GM23338 (cell line): ENCODE data around the gene CTDP1. TPM values are rescaled to one million over a fixed set of nuclear protein-coding genes. Genes with fewer than 3 reads are reported as not detected.

Experiments used
- ATAC-seq: fragments of 200-7000 bp; cut with Tn5 transposase; 3 replicates; pipeline ENCODE4 v1.9.1; 2020
- DNase-seq: peaks from one replicate; pipeline ENCODE4 v3.0.0-alpha.2; 2015; ENCODE audit warnings: low spot score
- H2AFZ ChIP-seq: fragments of 200-600 bp; sonication (generic); 2 replicates; pipeline ENCODE4 v1.8.0; 2016; ENCODE audit warnings: antibody characterized with exemption, mild to moderate bottlenecking, moderate library complexity
- H3F3A ChIP-seq: fragments of 200-600 bp; sonication (generic); replicated peaks from 2 replicates; pipeline ENCODE4 v1.8.0; 2017; ENCODE audit warnings: antibody characterized with exemption, mixed run types, low read depth
- H3K27ac ChIP-seq: fragments of 200-600 bp; sonication (generic); 2 replicates; pipeline ENCODE4 v1.6.1; 2016; ENCODE audit warnings: low read depth
- H3K27me3 ChIP-seq: fragments of 200-600 bp; sonication (generic); 2 replicates; pipeline ENCODE4 v1.8.0; 2016; ENCODE audit warnings: mild to moderate bottlenecking, mixed run types, moderate library complexity; ENCODE audit not compliant: insufficient read depth
- H3K36me3 ChIP-seq: fragments of 200-600 bp; sonication (generic); 2 replicates; pipeline ENCODE4 v1.8.0; 2016; ENCODE audit warnings: mild to moderate bottlenecking; ENCODE audit not compliant: insufficient read depth
- H3K4me1 ChIP-seq: fragments of 200-600 bp; sonication (generic); 2 replicates; pipeline ENCODE4 v1.8.0; 2016; ENCODE audit warnings: mild to moderate bottlenecking, moderate library complexity; ENCODE audit not compliant: insufficient read depth
- H3K4me2 ChIP-seq: fragments of 200-600 bp; sonication (generic); 2 replicates; pipeline ENCODE4 v1.7.1; 2017; ENCODE audit warnings: mixed run types
- H3K4me3 ChIP-seq: fragments of 200-600 bp; sonication (generic); 2 replicates; pipeline ENCODE4 v1.6.1; 2016; ENCODE audit warnings: mixed run types
- H3K79me2 ChIP-seq: fragments of 200-600 bp; sonication (generic); replicated peaks from 2 replicates; pipeline ENCODE4 v1.8.0; 2017; ENCODE audit warnings: mild to moderate bottlenecking; ENCODE audit not compliant: insufficient read depth
- H3K9me2 ChIP-seq: fragments of 200-600 bp; sonication (generic); 2 replicates; pipeline ENCODE4 v1.8.0; 2017; ENCODE audit not compliant: insufficient read depth
- H4K20me1 ChIP-seq: fragments of 200-600 bp; sonication (generic); replicated peaks from 2 replicates; pipeline ENCODE4 v1.8.0; 2017; ENCODE audit warnings: mild to moderate bottlenecking; ENCODE audit not compliant: insufficient read depth
- H3K27ac Mint-ChIP-seq: 2 replicates; pipeline ENCODE4 v1.8.0; 2020; ENCODE audit warnings: inconsistent platforms, mild to moderate bottlenecking, moderate library complexity, mixed read lengths
- H3K27me3 Mint-ChIP-seq: 3 replicates; pipeline ENCODE4 v1.8.0; 2022; ENCODE audit warnings: low read depth, mild to moderate bottlenecking, moderate library complexity, mixed read lengths, inconsistent platforms; ENCODE audit not compliant: insufficient read depth, poor library complexity
- H3K36me3 Mint-ChIP-seq: 3 replicates; pipeline ENCODE4 v1.8.0; 2021; ENCODE audit warnings: low read depth, mild to moderate bottlenecking, inconsistent platforms, moderate library complexity, mixed read lengths
- H3K4me1 Mint-ChIP-seq: 3 replicates; pipeline ENCODE4 v1.8.0; 2020; ENCODE audit warnings: mild to moderate bottlenecking, inconsistent platforms, mixed read lengths
- H3K4me3 Mint-ChIP-seq: 3 replicates; pipeline ENCODE4 v1.8.0; 2021; ENCODE audit warnings: moderate library complexity, mild to moderate bottlenecking, inconsistent platforms, mixed read lengths
- H3K9me3 Mint-ChIP-seq: 3 replicates; pipeline ENCODE4 v1.8.0; 2020; ENCODE audit warnings: moderate library complexity, mild to moderate bottlenecking, inconsistent platforms, mixed read lengths
- CREB1 ChIP-seq: fragments of 250-450 bp; sonication (Bioruptor Pico); IDR thresholded peaks from 2 replicates; pipeline ENCODE4 v1.5.0; 2020; ENCODE audit warnings: low read depth, mild to moderate bottlenecking, moderate library complexity
- CTCF ChIP-seq, 2 experiments: fragments of 200-600 bp in 1 of 2; sonication (generic) in 1 of 2; conservative IDR thresholded peaks; 2 replicates each; pipeline versions ENCODE4 v1.5.1 to v1.6.1; 2016 to 2017; ENCODE audit warnings: antibody characterized with exemption in 2 of 2, low read depth in 2 of 2, mild to moderate bottlenecking in 2 of 2, moderate library complexity in 1 of 2
- ETS1 ChIP-seq: IDR thresholded peaks from 2 replicates; pipeline ENCODE4 v1.6.1; 2016; ENCODE audit warnings: antibody characterized with exemption
- EZH2 ChIP-seq: fragments of 200-600 bp; sonication (generic); IDR thresholded peaks from one replicate; pipeline ENCODE4 v1.8.0; 2017; ENCODE audit warnings: antibody characterized with exemption, mild to moderate bottlenecking, low read depth; ENCODE audit not compliant: unreplicated experiment
- EZH2phosphoT487 ChIP-seq: fragments of 200-600 bp; sonication (generic); IDR thresholded peaks from one replicate; pipeline ENCODE4 v1.8.1; 2018; ENCODE audit warnings: antibody characterized with exemption; ENCODE audit not compliant: unreplicated experiment
- JUNB ChIP-seq: IDR thresholded peaks from one replicate; pipeline ENCODE4 v1.6.1; 2016; ENCODE audit warnings: antibody characterized with exemption; ENCODE audit not compliant: unreplicated experiment
- NANOG ChIP-seq: IDR thresholded peaks from 2 replicates; pipeline ENCODE4 v1.6.1; 2016; ENCODE audit warnings: antibody characterized with exemption, borderline replicate concordance
- POLR2AphosphoS5 ChIP-seq: IDR thresholded peaks from 2 replicates; pipeline ENCODE4 v1.6.1; 2016; ENCODE audit warnings: antibody characterized with exemption, low read depth
- STAT1 ChIP-seq: IDR thresholded peaks from one replicate; pipeline ENCODE4 v1.6.1; 2016; ENCODE audit warnings: antibody characterized with exemption; ENCODE audit not compliant: unreplicated experiment
- ZNF114 ChIP-seq: fragments of 250-450 bp; sonication (Bioruptor Pico); IDR thresholded peaks from 2 replicates; pipeline ENCODE4 v1.5.0; 2020; ENCODE audit warnings: mild to moderate bottlenecking, moderate library complexity
- ZNF331 ChIP-seq: fragments of 250-450 bp; sonication (Bioruptor Pico); IDR thresholded peaks from 2 replicates; pipeline ENCODE4 v1.5.0; 2020; ENCODE audit warnings: low read depth, mild to moderate bottlenecking, moderate library complexity
- ZNF462 ChIP-seq: fragments of 250-450 bp; sonication (Bioruptor Pico); IDR thresholded peaks from 2 replicates; pipeline ENCODE4 v1.5.0; 2020; ENCODE audit warnings: mild to moderate bottlenecking, moderate library complexity
- polyA plus RNA-seq: library from polyadenylated mRNA; unstranded; fragments of >200 nt; fragmentation: Nextera tagmentation; extraction: Ambion mirVana; gene quantifications from 2 replicates; pipeline ENCODE4 v1.2.1, GENCODE V29; 2016
- total RNA-seq: library from RNA; depleted of rRNA; stranded (reverse); fragments of >200 nt; shearing (Covaris generic); gene quantifications from 2 replicates; pipeline ENCODE4 v1.2.3, GENCODE V29; 2014
- TF ChIP-seq, protein P1 (sequence below): IDR thresholded peaks from one replicate; pipeline ENCODE4 v1.6.1; 2018; ENCODE audit warnings: antibody characterized with exemption; ENCODE audit not compliant: unreplicated experiment

Gene CTDP1
- total and polyA plus RNA-seq, 2 experiments from 2014 or later = 9.4 to 51.6 TPM

- no peak overlapping the region for H3K27ac Mint-ChIP-seq
- H4K20me1 ChIP-seq = no peaks in the 10 kb centered on the region
- no peaks in the 10 kb centered on the region for H3K79me2 ChIP-seq
- ATAC-seq (no peak), DNase-seq (no peak)
- H3K4me1 ChIP-seq = no peaks in the 10 kb centered on the region
- H3F3A ChIP-seq = no peaks in the 10 kb centered on the region
- no peaks in the 10 kb centered on the region for H3K9me2 ChIP-seq
- peaks cover 30% of the 10 kb centered on the region for H3K27me3 Mint-ChIP-seq
- no peak overlapping the region; the same call in 1 of the 2 replicates for H3K4me2 ChIP-seq
- peak overlapping the region; percentile 65 for H3K4me3 Mint-ChIP-seq
- H3K4me3 ChIP-seq = no peak overlapping the region; the same call in 1 of the 2 replicates
- H3K4me1 Mint-ChIP-seq = no peaks in the 10 kb centered on the region
- no peak overlapping the region for H3K27ac ChIP-seq
- no peak overlapping the region for H2AFZ ChIP-seq
- no peaks in the 10 kb centered on the region for H3K9me3 Mint-ChIP-seq
- no peak for TF ChIP-seq EZH2phosphoT487
- TF ChIP-seq ZNF114 = no peak
- TF ChIP-seq EZH2 = no peak
- TF ChIP-seq CTCF (conservative IDR thresholded peaks at IDR 0.05; ENCODE audit: low read depth in 2 of 2) = no peak
- no peak for TF ChIP-seq ZNF462 (CRISPR knock-in tag)
- no peak for TF ChIP-seq NANOG
- TF ChIP-seq CREB1 (CRISPR knock-in tag) = no peak
- TF ChIP-seq, protein P1, sequence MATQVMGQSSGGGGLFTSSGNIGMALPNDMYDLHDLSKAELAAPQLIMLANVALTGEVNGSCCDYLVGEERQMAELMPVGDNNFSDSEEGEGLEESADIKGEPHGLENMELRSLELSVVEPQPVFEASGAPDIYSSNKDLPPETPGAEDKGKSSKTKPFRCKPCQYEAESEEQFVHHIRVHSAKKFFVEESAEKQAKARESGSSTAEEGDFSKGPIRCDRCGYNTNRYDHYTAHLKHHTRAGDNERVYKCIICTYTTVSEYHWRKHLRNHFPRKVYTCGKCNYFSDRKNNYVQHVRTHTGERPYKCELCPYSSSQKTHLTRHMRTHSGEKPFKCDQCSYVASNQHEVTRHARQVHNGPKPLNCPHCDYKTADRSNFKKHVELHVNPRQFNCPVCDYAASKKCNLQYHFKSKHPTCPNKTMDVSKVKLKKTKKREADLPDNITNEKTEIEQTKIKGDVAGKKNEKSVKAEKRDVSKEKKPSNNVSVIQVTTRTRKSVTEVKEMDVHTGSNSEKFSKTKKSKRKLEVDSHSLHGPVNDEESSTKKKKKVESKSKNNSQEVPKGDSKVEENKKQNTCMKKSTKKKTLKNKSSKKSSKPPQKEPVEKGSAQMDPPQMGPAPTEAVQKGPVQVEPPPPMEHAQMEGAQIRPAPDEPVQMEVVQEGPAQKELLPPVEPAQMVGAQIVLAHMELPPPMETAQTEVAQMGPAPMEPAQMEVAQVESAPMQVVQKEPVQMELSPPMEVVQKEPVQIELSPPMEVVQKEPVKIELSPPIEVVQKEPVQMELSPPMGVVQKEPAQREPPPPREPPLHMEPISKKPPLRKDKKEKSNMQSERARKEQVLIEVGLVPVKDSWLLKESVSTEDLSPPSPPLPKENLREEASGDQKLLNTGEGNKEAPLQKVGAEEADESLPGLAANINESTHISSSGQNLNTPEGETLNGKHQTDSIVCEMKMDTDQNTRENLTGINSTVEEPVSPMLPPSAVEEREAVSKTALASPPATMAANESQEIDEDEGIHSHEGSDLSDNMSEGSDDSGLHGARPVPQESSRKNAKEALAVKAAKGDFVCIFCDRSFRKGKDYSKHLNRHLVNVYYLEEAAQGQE = no peak
- TF ChIP-seq JUNB = no peak
- no peak for TF ChIP-seq STAT1
- no peak for TF ChIP-seq ETS1
- no peak for TF ChIP-seq POLR2AphosphoS5
- no peak for TF ChIP-seq ZNF331
- H3K36me3 ChIP-seq = no peaks in the 10 kb centered on the region
- peaks cover 35% of the 10 kb centered on the region for H3K27me3 ChIP-seq
- no peaks in the 10 kb centered on the region for H3K36me3 Mint-ChIP-seq
These were observed 109.7 kb downstream of the CTDP1 start for GRCh38 chr18:79789091-79789891.
